Tibial nerve (tissue), 3 donors: Measurements from ENCODE around the gene ADAMTS4.

Experiments
- POLR2A ChIP-seq, 2 donors: fragments of 450-650 bp; IDR thresholded peaks; one replicate each; pipeline ENCODE4 v1.6.1; 2017; ENCODE audit warnings: antibody characterized with exemption in 2 of 2, mild to moderate bottlenecking in 2 of 2, moderate library complexity in 2 of 2
- TF ChIP-seq, protein P1 (sequence below), 5 experiments: fragments of 200-600 bp in 3 of 5; fragments of 450-650 bp in 2 of 5; sonication (generic) in 3 of 5; IDR thresholded peaks; one replicate each; pipeline ENCODE4 v1.5.1; 2016 to 2019; ENCODE audit warnings: antibody characterized with exemption in 5 of 5, mild to moderate bottlenecking in 3 of 5, moderate library complexity in 2 of 5

- TF ChIP-seq, protein P1, sequence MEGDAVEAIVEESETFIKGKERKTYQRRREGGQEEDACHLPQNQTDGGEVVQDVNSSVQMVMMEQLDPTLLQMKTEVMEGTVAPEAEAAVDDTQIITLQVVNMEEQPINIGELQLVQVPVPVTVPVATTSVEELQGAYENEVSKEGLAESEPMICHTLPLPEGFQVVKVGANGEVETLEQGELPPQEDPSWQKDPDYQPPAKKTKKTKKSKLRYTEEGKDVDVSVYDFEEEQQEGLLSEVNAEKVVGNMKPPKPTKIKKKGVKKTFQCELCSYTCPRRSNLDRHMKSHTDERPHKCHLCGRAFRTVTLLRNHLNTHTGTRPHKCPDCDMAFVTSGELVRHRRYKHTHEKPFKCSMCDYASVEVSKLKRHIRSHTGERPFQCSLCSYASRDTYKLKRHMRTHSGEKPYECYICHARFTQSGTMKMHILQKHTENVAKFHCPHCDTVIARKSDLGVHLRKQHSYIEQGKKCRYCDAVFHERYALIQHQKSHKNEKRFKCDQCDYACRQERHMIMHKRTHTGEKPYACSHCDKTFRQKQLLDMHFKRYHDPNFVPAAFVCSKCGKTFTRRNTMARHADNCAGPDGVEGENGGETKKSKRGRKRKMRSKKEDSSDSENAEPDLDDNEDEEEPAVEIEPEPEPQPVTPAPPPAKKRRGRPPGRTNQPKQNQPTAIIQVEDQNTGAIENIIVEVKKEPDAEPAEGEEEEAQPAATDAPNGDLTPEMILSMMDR (IDR thresholded peaks at IDR 0.05) = no peak
- no peak for TF ChIP-seq POLR2A (IDR thresholded peaks at IDR 0.05)
Observed at GRCh38 chr1:161157867-161158266, 41.0 kb downstream of the ADAMTS4 start.
